HG02678 (cell line): ENCODE measurements around the gene SHISA5.

ENCODE experiments used
- ATAC-seq: cut with Tn5 transposase; IDR thresholded peaks from one replicate; pipeline ENCODE4 v1.9.1; 2021; ENCODE audit warnings: mild to moderate bottlenecking, moderate library complexity; ENCODE audit not compliant: unreplicated experiment

SHISA5 gene

GRCh38 chr3:48418651-48419050 lies 85.3 kb downstream of the SHISA5 start:
- no peak for ATAC-seq

DNA sequence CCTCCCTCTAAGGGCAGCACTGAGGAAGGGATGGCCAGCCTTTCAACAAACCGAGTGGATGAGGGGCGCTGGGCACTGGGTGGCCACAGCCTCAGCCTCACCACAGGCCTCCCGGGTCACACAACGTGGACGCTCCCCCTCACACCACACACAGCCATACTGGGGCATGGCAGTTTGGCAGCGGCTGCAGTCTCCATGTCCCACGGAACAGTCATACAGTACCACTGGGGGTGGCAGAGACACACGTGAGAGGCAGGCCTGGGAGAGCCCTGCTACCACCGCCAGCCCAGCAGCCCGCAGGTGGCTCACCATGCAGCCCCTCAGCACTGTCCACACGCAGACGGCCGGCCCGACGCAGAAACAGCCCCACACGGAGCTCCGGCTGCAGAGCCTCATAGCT lies 85.8 kb downstream of the SHISA5 start:
- no peak for ATAC-seq
